RWPE1 (cell line): ENCODE results near the gene IL1R2.
A peak's percentile ranks its signal among the peaks of the same experiment; 100 is the strongest.

ENCODE experiments used
- CTCF ChIA-PET: fragments of 350-600 bp; sonication (Branson Sonifier 250); formaldehyde crosslinking; extraction: SDS; loops from one replicate; lab custom pipeline; 2021; lab: Yijun Ruan, JAX
- POLR2A ChIA-PET: fragments of 400-600 bp; formaldehyde crosslinking; extraction: SDS; loops from one replicate; lab custom pipeline; 2020; ENCODE audit warnings: antibody characterized with exemption; ENCODE audit not compliant: low non-redundant PET; lab: Yijun Ruan, JAX
- DNase-seq: peaks from one replicate; pipeline ENCODE4 v3.0.0; 2012; ENCODE audit warnings: low spot score
- H3K27ac ChIP-seq: fragments of 450-650 bp; 2 replicates; pipeline ENCODE4 v1.5.1; 2017
- TF ChIP-seq, protein P1 (sequence below): fragments of 450-650 bp; conservative IDR thresholded peaks from 2 replicates; pipeline ENCODE4 v1.5.1; 2017; ENCODE audit warnings: low read depth, mild to moderate bottlenecking

IL1R2 gene

DNA sequence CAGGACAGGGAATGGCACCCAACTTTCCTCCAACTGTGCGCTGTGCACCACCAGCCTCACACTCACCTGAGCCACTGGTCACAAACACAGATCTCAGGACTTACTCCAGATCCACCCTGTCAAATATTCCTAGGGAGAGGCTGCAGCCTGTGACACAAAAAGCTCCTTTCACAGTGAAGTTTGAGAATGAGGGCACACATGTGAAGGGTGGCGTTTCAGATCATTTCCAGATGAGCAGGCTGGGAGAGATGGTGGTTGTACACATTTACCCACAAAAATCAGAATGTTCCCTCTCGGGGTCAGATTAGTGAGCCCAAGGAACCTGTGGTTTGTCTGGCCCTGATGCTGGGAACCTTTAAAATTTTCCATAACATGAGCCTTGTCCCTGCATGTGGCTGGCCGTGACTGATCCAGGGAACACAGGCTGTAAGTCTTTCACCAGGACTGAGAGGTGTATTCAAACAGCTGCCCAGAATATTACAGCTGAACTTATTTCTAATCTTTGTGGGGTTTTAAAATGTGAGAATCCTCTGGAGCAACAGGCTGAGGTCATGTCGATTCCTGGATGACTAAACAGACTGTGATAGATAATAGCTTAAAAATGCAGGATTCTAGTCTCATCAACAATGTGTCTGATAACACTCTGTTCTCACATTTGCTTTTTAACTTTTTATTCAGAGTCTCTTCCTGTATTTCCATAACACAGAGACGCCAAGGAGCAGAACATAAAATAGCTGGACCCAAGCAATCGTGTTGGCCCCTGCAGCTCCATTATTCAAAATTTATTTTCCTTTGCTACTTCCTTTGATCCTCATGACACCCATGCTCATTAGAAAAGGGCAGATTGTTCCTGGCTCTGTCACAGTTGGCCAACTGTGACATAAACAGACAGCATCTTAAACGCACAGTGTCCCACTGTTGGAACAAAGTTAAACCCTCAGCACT is 35.5 kb downstream of the IL1R2 start:
- peak overlapping the region; percentile 24; the same call in 1 of the 2 replicates for H3K27ac ChIP-seq
- CTCF ChIA-PET: no interaction called here
- no peak for DNase-seq
- POLR2A ChIA-PET: no interaction called here
- TF ChIP-seq, protein P1, sequence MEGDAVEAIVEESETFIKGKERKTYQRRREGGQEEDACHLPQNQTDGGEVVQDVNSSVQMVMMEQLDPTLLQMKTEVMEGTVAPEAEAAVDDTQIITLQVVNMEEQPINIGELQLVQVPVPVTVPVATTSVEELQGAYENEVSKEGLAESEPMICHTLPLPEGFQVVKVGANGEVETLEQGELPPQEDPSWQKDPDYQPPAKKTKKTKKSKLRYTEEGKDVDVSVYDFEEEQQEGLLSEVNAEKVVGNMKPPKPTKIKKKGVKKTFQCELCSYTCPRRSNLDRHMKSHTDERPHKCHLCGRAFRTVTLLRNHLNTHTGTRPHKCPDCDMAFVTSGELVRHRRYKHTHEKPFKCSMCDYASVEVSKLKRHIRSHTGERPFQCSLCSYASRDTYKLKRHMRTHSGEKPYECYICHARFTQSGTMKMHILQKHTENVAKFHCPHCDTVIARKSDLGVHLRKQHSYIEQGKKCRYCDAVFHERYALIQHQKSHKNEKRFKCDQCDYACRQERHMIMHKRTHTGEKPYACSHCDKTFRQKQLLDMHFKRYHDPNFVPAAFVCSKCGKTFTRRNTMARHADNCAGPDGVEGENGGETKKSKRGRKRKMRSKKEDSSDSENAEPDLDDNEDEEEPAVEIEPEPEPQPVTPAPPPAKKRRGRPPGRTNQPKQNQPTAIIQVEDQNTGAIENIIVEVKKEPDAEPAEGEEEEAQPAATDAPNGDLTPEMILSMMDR: no peak

DNA sequence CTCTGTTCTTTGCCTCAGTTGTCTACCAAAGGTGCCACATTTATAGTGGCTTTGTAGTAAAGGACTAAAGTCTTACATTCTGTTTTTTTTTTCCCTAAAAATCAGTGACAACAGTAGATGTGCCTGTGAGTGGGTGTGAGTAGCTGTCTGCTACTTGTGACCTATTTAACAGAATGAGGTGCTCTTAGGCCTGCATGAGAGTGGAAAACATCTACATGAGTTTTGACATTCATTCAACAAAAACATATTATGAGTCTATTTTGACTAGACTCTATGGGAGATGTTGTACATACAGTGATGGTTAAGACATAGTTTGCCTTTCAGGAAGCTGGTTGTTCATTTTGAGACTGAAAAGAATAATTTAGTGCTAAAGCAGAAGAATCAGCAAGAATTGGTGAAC is 36.7 kb downstream of the IL1R2 start:
- TF ChIP-seq, protein P1: no peak
- DNase-seq: no peak
- H3K27ac ChIP-seq: no peak overlapping the region
- CTCF ChIA-PET: interaction anchor here (0.7 kb wide), 1 partner anchor 25 kb away, joined by 3 read pairs; no protein-coding TSS in a partner anchor
- POLR2A ChIA-PET: no interaction called here

DNA sequence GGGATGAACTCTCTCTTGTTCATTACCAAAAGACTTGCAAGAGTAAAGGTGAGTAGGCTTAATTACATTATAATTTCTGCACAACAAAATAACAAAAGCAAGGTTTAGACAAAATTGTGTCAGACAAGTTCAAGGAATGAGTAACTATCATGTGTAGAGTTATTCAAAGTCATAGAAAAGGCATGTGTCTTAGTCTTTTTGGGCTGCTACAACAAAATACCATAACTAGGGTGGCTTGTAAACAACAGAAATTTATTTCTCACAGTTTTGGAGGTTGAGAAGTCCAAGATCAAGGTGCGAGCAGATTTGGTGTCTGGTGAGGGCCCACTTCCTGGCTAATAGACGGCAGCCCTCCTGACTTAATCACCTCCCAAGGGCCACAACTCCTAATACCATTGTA is 37.6 kb downstream of the IL1R2 start:
- ChIA-PET POLR2A (no interaction called here), CTCF (interaction anchor here (1.2 kb wide), 1 partner anchor 9 kb away, joined by 5 read pairs; no protein-coding TSS in a partner anchor)
- no peak for DNase-seq
- H3K27ac ChIP-seq: no peak overlapping the region
- TF ChIP-seq, protein P1: no peak

DNA sequence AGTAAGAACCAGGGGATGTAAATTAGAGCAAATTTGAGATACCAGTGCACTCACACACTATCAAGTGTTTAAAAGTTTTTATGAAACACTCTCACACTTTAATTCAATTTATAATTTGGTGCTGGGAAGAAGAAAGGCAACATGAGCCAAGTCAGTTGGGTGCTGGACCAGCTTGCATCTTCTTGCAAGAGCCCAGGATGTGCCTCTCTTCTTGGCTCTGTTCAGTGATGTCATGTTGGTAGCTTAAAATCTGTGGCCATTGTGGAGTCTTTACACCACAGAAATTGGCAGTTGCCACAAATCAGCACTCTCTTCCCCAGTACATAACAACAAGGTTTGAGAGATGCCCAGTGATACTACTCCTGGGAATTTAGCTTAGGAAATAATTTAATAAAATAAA is 38.2 kb downstream of the IL1R2 start:
- TF ChIP-seq, protein P1: no peak
- CTCF ChIA-PET: interaction anchor here (1.2 kb wide), 1 partner anchor 10 kb away, joined by 5 read pairs; no protein-coding TSS in a partner anchor
- H3K27ac ChIP-seq: no peak overlapping the region
- no peak for DNase-seq
- POLR2A ChIA-PET: no interaction called here

DNA sequence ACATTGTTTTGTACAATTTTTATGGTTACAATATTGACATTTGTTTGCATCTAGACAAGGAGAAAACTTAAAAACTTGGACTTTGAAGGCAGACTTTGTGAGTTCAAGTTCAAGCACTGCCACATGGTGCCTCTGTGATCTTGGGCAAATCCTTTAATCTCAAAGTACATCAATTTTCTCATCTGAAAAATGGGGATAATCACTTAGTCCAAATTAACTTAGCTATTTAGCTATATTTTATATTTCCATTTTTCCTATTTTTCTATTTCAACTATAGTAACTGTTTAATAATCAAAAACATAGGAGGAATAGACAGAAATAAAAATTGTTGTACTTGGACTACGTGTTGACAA is 38.7 kb downstream of the IL1R2 start:
- CTCF ChIA-PET: interaction anchor here (1.2 kb wide), 1 partner anchor 10 kb away, joined by 5 read pairs; no protein-coding TSS in a partner anchor
- DNase-seq: no peak
- TF ChIP-seq, protein P1: no peak
- POLR2A ChIA-PET: no interaction called here
- no peak overlapping the region for H3K27ac ChIP-seq

DNA sequence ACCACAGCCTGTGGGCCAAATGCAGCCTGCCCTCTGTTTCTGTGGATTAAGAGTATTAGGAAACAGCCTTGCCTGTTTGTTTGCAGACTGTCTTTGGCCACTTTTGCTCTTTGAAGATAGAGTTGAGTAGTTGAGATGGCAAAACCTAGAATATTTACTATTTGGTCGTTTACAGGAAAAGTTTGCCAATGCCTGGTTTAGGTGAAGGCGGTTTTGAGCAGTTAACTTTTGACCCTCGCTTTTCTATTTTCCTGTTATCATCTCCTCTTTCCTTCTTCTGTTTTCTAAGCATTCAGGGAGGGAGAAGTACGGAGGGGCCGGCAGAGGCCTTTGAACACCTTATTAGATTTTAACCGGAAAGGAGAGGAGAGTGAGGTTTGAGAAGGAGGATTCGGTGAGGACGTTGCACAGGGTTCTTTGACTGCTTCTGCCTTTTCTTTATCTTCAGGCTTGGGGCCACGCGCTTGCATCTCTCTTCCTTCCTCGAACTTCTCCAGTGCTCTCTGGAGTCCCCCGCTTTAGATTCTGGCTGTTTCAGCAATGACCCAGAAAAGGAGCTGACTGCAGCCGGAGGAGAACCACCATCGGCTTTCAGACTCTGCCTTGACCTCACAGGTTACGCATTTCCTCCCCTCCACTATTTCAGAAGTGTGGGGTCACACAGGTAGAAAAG is 39.2 kb downstream of the IL1R2 start:
- TF ChIP-seq, protein P1: no peak
- ChIA-PET CTCF (no interaction called here), POLR2A (no interaction called here)
- no peak for DNase-seq
- no peak overlapping the region for H3K27ac ChIP-seq
